Osteoblast (primary cell): ENCODE results near the gene SCARF2. TPM values are rescaled to one million over a fixed set of nuclear protein-coding genes. Genes with fewer than 3 reads are reported as not detected.

Experiments used
- DNase-seq: peaks from one replicate; pipeline ENCODE4 v3.0.0; 2011; ENCODE audit warnings: low spot score, mixed read lengths; ENCODE audit not compliant: insufficient read length; ENCODE audit errors: missing footprints
- H2AFZ ChIP-seq: 2 replicates; pipeline ENCODE4 v1.6.0; 2011; ENCODE audit warnings: mild to moderate bottlenecking, low read length
- H3K27ac ChIP-seq: 2 replicates; pipeline ENCODE4 v1.5.1; 2011; ENCODE audit warnings: mild to moderate bottlenecking, low read depth, low read length, moderate library complexity
- H3K27me3 ChIP-seq: 2 replicates; pipeline ENCODE4 v1.6.0; 2012; ENCODE audit warnings: mild to moderate bottlenecking, control low read depth, inconsistent platforms, low read length, moderate library complexity; ENCODE audit not compliant: insufficient read depth
- H3K36me3 ChIP-seq: 2 replicates; pipeline ENCODE4 v1.5.1; 2011; ENCODE audit warnings: mild to moderate bottlenecking, low read length, control low read depth, moderate library complexity; ENCODE audit not compliant: insufficient read depth
- H3K4me1 ChIP-seq: 2 replicates; pipeline ENCODE4 v1.5.1; 2011; ENCODE audit warnings: mild to moderate bottlenecking, low read length, control low read depth, moderate library complexity; ENCODE audit not compliant: insufficient read depth
- H3K4me2 ChIP-seq: 2 replicates; pipeline ENCODE4 v1.6.0; 2011; ENCODE audit warnings: mild to moderate bottlenecking, low read length; ENCODE audit not compliant: insufficient read depth
- H3K4me3 ChIP-seq: fragments of 200-600 bp; sonication (generic); 3 replicates; pipeline ENCODE4 v1.5.1; 2012; ENCODE audit warnings: mild to moderate bottlenecking, low read length, inconsistent platforms; ENCODE audit not compliant: insufficient read depth
- H3K79me2 ChIP-seq: 2 replicates; pipeline ENCODE4 v1.6.0; 2012; ENCODE audit warnings: mild to moderate bottlenecking, low read length, control low read depth, inconsistent platforms; ENCODE audit not compliant: insufficient read depth
- H3K9me3 ChIP-seq: 2 replicates; pipeline ENCODE4 v1.5.1; 2011; ENCODE audit warnings: low read depth, low read length, control low read depth
- H4K20me1 ChIP-seq: 2 replicates; pipeline ENCODE4 v1.6.0; 2012; ENCODE audit warnings: mild to moderate bottlenecking, low read length, control low read depth; ENCODE audit not compliant: insufficient read depth
- CTCF ChIP-seq: IDR thresholded peaks from 2 replicates; pipeline ENCODE4 v1.5.1; 2011; ENCODE audit warnings: mild to moderate bottlenecking, low read depth, low read length, moderate library complexity; ENCODE audit errors: extremely low read depth
- total RNA-seq: library from RNA; depleted of rRNA; stranded (reverse); fragments of >200 nt; gene quantifications from 2 replicates; pipeline ENCODE4 v1.2.3, GENCODE V29; 2012

SCARF2 gene
- total RNA-seq, 1 donor, result 23.9 TPM

- H2AFZ ChIP-seq, result no peak overlapping the region
- peaks cover 4% of the 10 kb centered on the region for H4K20me1 ChIP-seq
- peaks cover 4% of the 10 kb centered on the region for H3K4me1 ChIP-seq
- no peak overlapping the region for H3K4me3 ChIP-seq
- H3K79me2 ChIP-seq, result no peaks in the 10 kb centered on the region
- H3K4me2 ChIP-seq, result no peak overlapping the region
- peak; percentile 84 for DNase-seq
- no peaks in the 10 kb centered on the region for H3K9me3 ChIP-seq
- H3K36me3 ChIP-seq, result peaks cover 37% of the 10 kb centered on the region
- no peak overlapping the region for H3K27ac ChIP-seq
- H3K27me3 ChIP-seq, result no peaks in the 10 kb centered on the region
- no peak for TF ChIP-seq CTCF
These were observed 19.1 kb upstream of the SCARF2 start for GRCh38 chr22:20456722-20457076.

- no peaks in the 10 kb centered on the region for H3K27me3 ChIP-seq
- H3K79me2 ChIP-seq, result no peaks in the 10 kb centered on the region
- peaks cover 38% of the 10 kb centered on the region for H3K36me3 ChIP-seq
- no peak overlapping the region for H3K4me3 ChIP-seq
- DNase-seq, result peak; percentile 94
- no peak overlapping the region for H2AFZ ChIP-seq
- H3K9me3 ChIP-seq, result no peaks in the 10 kb centered on the region
- peak overlapping the region; percentile 49 for H3K27ac ChIP-seq
- peak; percentile 95 for TF ChIP-seq CTCF
- peaks cover 4% of the 10 kb centered on the region for H3K4me1 ChIP-seq
- H4K20me1 ChIP-seq, result peaks cover 4% of the 10 kb centered on the region
- H3K4me2 ChIP-seq, result no peak overlapping the region
These were observed 18.6 kb upstream of the SCARF2 start for GRCh38 chr22:20456064-20456721.

- no peak overlapping the region for H3K4me3 ChIP-seq
- peak overlapping the region; percentile 49 for H3K27ac ChIP-seq
- DNase-seq, result peak; percentile 49
- H3K9me3 ChIP-seq, result no peaks in the 10 kb centered on the region
- no peak overlapping the region for H3K4me2 ChIP-seq
- peaks cover 4% of the 10 kb centered on the region for H4K20me1 ChIP-seq
- peaks cover 34% of the 10 kb centered on the region for H3K36me3 ChIP-seq
- H3K4me1 ChIP-seq, result peaks cover 4% of the 10 kb centered on the region
- TF ChIP-seq CTCF, result no peak
- H3K79me2 ChIP-seq, result no peaks in the 10 kb centered on the region
- H3K27me3 ChIP-seq, result no peaks in the 10 kb centered on the region
- no peak overlapping the region for H2AFZ ChIP-seq
These were observed 18.1 kb upstream of the SCARF2 start for GRCh38 chr22:20455709-20456063.

GRCh38 chr22:20453222-20453621, 15.6 kb upstream of the SCARF2 start:
- H3K4me1 ChIP-seq, result peaks cover 4% of the 10 kb centered on the region
- TF ChIP-seq CTCF, result no peak
- no peaks in the 10 kb centered on the region for H3K9me3 ChIP-seq
- peaks cover 30% of the 10 kb centered on the region for H3K36me3 ChIP-seq
- DNase-seq, result no peak
- H3K79me2 ChIP-seq, result no peaks in the 10 kb centered on the region
- no peak overlapping the region for H3K4me3 ChIP-seq
- H3K27ac ChIP-seq, result no peak overlapping the region
- H3K27me3 ChIP-seq, result no peaks in the 10 kb centered on the region
- H3K4me2 ChIP-seq, result no peak overlapping the region
- H2AFZ ChIP-seq, result no peak overlapping the region
- peaks cover 4% of the 10 kb centered on the region for H4K20me1 ChIP-seq
